Measurements from ENCODE around the gene CCND2.

CCND2 gene

GRCh38 chr12:4277857-4278256, 4.3 kb downstream of the CCND2 start:
- no peak for DNase-seq

DNA sequence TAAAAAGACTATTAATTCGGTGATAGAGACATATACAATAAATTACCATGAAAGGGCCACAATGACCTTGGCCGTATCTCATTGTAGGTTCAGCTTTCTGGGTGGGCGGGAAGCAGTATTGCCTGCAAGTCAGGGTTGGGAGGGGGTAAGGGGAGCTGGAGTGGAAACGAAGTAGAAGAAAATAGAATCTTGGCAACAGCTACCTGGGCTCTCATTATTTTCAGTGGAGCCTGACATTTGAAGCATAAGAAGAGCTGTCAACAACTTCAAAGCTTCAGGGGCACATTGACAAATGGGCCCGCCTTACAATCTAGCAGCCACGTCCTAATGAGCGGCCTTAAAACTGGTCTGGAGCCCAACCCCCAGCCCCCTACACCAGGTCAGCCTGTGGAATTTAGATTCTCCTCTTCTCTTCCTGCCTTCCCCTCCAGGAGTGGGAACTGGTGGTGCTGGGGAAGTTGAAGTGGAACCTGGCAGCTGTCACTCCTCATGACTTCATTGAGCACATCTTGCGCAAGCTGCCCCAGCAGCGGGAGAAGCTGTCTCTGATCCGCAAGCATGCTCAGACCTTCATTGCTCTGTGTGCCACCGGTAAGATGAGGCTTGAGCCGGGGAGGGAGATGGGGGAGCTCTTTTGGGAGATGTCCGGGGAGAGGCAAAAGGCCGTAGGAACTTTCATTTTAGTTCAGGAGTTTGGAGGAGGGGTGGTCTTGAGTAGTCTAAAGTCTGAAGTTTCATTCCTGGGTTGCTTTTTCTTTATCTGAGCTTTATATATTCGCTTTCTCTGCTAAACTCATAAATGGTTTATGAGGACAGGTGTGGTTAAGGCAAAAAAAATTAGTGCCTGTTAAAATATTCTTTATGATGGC, 5.0 kb downstream of the CCND2 start:
- DNase-seq, result no peak

DNA sequence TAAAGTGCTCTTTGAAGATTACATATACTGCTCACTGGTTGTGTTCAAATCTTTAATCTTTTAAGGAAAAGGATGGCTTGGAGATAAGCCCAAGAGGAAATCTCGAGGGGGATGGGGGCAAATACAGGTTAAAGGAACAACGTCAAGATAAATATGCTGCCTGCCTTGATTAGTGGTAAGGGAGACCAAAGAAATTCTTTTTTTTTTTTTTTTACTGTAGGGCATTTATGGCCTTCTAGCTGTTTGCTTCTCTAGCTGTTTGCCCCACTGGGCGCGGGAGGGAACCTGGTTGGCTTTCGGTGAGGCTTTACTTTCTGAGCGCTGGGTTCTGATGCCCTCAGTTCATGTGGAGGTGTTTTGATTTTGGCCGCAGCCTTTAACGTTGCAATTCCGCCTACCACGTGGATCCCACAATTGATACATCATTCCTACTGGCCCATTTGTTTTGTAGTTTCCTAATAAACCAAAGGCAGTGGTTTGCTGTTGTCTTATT, 5.7 kb downstream of the CCND2 start:
- DNase-seq, result no peak

GRCh38 chr12:4280351-4281163, 7.0 kb downstream of the CCND2 start:
- DNase-seq, result no peak

DNA sequence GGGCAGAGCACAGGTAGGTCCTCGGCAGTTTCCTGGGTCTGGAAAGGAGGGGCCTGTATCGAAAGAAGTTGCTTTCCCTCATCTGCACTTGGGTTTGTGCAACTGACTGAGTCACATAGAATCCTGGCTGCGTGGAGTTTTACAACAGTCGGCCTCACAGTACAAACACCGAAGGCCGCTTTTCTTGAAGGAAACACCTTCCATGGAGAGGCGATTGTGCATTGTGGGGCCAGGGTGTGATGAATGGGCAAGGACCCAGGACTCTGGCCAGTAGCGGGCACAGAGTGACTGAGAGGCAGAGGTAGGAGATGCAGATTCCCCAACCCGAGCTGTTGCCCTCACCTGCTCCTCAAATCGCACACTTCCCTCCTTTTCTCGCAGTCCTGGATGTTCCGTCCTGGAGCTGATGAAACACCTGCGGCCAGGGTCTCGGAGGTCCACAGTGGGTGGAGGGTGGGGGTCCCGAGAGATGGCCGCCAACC, 7.7 kb downstream of the CCND2 start:
- no peak for DNase-seq

- no peak for DNase-seq
Measured at GRCh38 chr12:4282103-4282891, 8.7 kb downstream of the CCND2 start.

DNA sequence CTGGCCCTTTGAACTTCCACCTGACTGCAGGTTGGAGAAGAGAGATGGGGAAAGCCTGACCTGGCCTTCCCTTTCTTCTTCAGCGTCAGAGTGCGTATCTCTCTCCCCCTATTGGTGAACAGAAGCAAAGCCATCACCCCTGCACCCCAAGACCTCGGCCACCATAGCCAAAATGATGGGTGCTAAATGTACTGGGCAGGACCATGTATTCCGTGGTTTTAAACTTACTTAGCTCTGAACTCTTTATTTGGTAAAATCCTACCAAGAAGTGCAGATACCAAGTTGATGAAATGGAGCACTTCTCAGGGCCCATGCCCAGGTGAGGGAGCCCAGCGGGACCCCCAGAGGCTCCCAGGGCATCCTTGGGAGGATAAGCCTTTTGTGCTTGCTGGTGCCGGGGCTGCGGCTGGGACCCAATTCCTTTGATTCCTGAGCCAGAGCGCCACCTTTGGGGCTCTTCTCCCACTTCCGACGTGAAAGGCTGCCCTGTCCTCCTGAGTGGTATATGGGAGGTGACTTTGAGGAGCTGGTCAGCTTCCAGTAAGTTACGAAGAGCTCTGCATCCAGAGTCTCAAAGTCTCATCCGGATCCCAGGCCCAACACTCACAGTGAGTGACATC, 9.4 kb downstream of the CCND2 start:
- no peak for DNase-seq

GRCh38 chr12:4283512-4284255, 10.1 kb downstream of the CCND2 start:
- no peak for DNase-seq

GRCh38 chr12:4284306-4284705, 10.7 kb downstream of the CCND2 start:
- DNase-seq, result no peak

GRCh38 chr12:4285070-4285469, 11.5 kb downstream of the CCND2 start:
- DNase-seq, result no peak

DNA sequence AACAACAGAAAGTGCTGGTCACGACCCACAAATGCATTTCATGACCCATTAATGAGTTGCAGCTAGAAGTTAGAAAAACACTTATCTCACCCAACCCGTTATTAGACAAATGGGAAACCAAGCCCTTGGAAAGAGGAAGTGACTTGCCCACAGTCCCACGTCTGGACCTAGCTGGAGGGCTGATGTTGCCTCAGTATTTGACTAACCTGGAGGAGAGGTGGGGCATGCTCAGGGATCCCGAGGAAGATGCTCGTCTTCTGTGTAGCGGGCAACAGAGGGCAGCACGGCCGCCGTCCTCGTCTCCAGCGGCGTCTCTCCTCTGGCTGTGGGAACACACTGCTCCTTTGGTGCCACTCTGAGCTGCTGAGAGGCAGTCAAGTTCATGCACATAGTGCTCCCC, 12.7 kb downstream of the CCND2 start:
- no peak for DNase-seq

GRCh38 chr12:4286771-4287317, 13.3 kb downstream of the CCND2 start:
- DNase-seq, result no peak

DNA sequence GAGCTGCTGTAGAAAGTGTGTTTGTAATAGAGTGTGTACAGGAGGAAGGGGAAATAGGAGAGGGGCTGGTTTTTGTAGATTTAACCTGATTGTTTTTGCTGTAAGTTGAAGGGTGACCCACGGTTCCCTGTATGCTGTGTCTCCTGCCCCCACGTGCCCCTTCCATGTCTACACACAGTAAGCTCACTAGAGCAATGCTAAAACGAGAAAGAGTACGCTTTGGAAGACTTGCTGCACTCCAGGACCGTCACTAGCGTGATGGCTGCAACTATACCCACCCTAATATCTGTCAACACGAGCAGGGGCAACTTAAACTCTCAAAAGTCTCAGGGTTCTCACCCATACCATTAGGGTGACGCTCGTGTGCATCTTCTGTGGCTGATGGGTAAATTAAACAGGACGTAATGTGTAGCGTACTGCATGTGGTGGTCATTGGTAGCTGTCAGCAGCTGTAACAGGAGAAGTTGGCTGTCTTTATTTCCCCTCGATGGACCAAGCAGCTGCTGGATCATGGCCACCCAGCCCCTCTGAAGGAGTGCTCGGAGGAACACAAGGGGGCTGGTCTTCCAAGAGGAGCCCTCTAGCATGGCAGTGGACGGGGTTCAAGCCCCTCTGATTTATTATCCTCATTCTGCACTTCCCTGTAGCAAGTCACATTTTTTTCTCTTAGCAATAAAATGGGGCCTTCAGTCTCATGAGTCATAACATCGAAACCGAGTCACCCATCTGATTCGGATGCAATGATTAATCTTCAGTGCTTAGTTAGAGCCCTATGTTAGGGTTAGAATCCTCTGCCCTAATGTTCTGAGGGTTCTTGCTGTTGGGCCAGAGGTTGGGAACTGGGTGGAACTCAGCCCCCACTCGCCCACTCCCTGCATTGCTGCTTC, 14.0 kb downstream of the CCND2 start:
- no peak for DNase-seq

DNA sequence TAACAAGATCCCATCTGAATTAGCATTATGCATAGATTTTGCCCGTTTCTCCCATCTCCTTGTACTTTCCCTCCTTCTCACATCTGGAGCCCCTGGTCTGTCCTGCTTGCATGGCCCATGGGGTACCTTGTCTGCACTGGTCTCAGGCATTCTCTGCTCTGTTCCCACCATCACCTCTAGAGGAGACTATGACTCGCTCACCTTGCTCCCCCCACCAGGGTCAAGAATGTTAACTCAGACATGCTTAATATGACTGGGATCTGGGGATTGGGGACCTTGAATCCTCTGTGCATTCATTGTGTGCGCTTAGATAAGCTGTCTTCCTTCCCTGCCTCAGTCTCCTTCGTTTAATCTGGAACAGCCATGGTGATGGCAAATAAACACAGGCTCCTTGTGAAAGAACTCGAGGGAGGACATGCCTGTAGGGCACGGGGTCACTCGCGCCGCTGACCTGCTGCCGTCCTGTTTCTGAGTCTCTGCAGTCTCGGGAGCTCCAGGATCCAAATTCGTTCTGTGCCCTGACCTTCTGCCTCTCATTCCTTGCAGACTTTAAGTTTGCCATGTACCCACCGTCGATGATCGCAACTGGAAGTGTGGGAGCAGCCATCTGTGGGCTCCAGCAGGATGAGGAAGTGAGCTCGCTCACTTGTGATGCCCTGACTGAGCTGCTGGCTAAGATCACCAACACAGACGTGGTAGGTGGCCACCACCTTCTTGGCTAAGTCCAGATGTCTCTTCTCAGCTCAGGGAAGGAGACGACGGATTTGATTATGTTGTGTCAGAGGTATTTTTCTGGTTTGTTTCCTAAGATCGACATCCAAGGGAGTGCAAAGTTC, 15.0 kb downstream of the CCND2 start:
- no peak for DNase-seq

- DNase-seq, result no peak
Measured at GRCh38 chr12:4289231-4289878, 15.8 kb downstream of the CCND2 start.

- no peak for DNase-seq
Measured at GRCh38 chr12:4289998-4290790, 16.6 kb downstream of the CCND2 start.

GRCh38 chr12:4292341-4293073, 18.9 kb downstream of the CCND2 start:
- no peak for DNase-seq
